WTC11 (cell line): ENCODE results near the gene NKIRAS2. TPM values are rescaled to one million over a fixed set of nuclear protein-coding genes. Genes with fewer than 3 reads are reported as not detected.
"Not testable (repeated sequence)": the region's sequence is repeated elsewhere in the genome, so short reads cannot be mapped to it uniquely, and the experiment has no call there.

ENCODE experiments used
- ATAC-seq: fragments of 200-7000 bp; cut with Tn5 transposase; 2 replicates; pipeline ENCODE4 v1.10.0; 2021; ENCODE audit warnings: mild to moderate bottlenecking, moderate library complexity
- CTCF ChIA-PET: fragments of 300-600 bp; sonication (Branson Sonifier 250); formaldehyde crosslinking; loops from one replicate; lab custom pipeline; 2021; ENCODE audit warnings: antibody characterized with exemption; lab: Charles Lee
- POLR2A ChIA-PET: fragments of 350-600 bp; sonication (Branson Sonifier 250); formaldehyde crosslinking; loops from one replicate; lab custom pipeline; 2021; ENCODE audit warnings: antibody characterized with exemption; lab: Charles Lee
- DNase-seq: peaks from one replicate; pipeline ENCODE4 v3.0.0; 2021; ENCODE audit warnings: low spot score
- H3K27ac Mint-ChIP-seq: 2 replicates; pipeline ENCODE4 v1.8.0; 2021; ENCODE audit warnings: mixed read lengths
- H3K27me3 Mint-ChIP-seq: 2 replicates; pipeline ENCODE4 v1.8.0; 2021; ENCODE audit warnings: low read depth, mild to moderate bottlenecking, moderate library complexity, mixed read lengths
- H3K36me3 Mint-ChIP-seq: 2 replicates; pipeline ENCODE4 v1.8.0; 2021; ENCODE audit warnings: mixed read lengths
- H3K4me1 Mint-ChIP-seq: 2 replicates; pipeline ENCODE4 v1.8.0; 2022; ENCODE audit warnings: mixed read lengths
- H3K4me3 Mint-ChIP-seq: 2 replicates; pipeline ENCODE4 v1.8.0; 2021; ENCODE audit warnings: mild to moderate bottlenecking, moderate library complexity, mixed read lengths
- H3K9me3 Mint-ChIP-seq: 2 replicates; pipeline ENCODE4 v1.8.0; 2021; ENCODE audit warnings: mixed read lengths
- GRHL2 ChIP-seq: fragments of 250-450 bp; sonication (Bioruptor Pico); IDR thresholded peaks from 2 replicates; pipeline ENCODE4 v1.8.0; 2022; ENCODE audit warnings: mild to moderate bottlenecking, moderate library complexity; ENCODE audit not compliant: insufficient replicate concordance, severe bottlenecking
- NFE2L1 ChIP-seq: sonication (generic); formaldehyde crosslinking; IDR thresholded peaks from 2 replicates; pipeline ENCODE4 v1.8.1; 2023; ENCODE audit warnings: missing genetic modification reagents
- NFYB ChIP-seq: sonication (generic); formaldehyde crosslinking; conservative IDR thresholded peaks from 2 replicates; pipeline ENCODE4 v1.8.0; 2022; ENCODE audit warnings: low read depth, missing genetic modification reagents
- ZNF219 ChIP-seq: sonication (generic); formaldehyde crosslinking; IDR thresholded peaks from 2 replicates; pipeline ENCODE4 v1.8.0; 2023; ENCODE audit warnings: missing genetic modification reagents, mild to moderate bottlenecking, borderline replicate concordance
- ZNF232 ChIP-seq: sonication (generic); formaldehyde crosslinking; IDR thresholded peaks from 2 replicates; pipeline ENCODE4 v1.8.0; 2022; ENCODE audit warnings: mild to moderate bottlenecking, missing genetic modification reagents
- total RNA-seq: library from RNA; stranded (reverse); gene quantifications from 3 replicates; pipeline ENCODE4 v1.2.3, GENCODE V29; 2021
- TF ChIP-seq, protein P1 (sequence below): sonication (generic); formaldehyde crosslinking; IDR thresholded peaks from 2 replicates; pipeline ENCODE4 v1.8.0; 2022; ENCODE audit warnings: mild to moderate bottlenecking, missing genetic modification reagents
- TF ChIP-seq, protein P2 (sequence below): sonication (generic); formaldehyde crosslinking; IDR thresholded peaks from 2 replicates; pipeline ENCODE4 v1.8.1; 2023; ENCODE audit warnings: mild to moderate bottlenecking, missing genetic modification reagents
- TF ChIP-seq, protein P3 (sequence below): sonication (generic); formaldehyde crosslinking; IDR thresholded peaks from 2 replicates; pipeline ENCODE4 v1.8.1; 2022; ENCODE audit warnings: low read depth, mild to moderate bottlenecking, moderate library complexity, missing genetic modification reagents, borderline replicate concordance

The NKIRAS2 gene
- total RNA-seq, 1 experiment from 2014 or later = 36.1 TPM

DNA sequence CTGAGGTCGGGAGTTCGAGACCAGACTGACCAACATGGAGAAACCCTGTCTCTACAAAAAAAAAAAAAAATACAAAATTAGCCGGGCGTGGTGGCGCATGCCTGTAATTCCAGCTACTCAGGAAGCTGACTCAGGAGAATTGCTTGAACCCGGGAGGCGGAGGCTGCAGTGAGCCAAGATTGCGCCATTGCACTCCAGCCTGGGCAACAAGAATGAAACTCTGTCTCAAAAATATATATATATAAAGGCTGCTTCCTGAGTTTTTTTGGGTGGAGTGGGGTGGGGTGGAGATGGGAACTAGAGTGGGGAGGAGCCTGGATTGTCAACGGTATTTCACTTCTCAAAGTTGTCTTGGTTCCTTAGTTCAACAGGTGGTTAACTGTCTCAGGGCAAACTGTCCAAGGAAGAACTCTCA is 9.6 kb upstream of the NKIRAS2 start:
- POLR2A ChIA-PET, H3K9me3 Mint-ChIP-seq, ATAC-seq, H3K4me3 Mint-ChIP-seq, DNase-seq, H3K27me3 Mint-ChIP-seq: not testable (repeated sequence)
- CTCF ChIA-PET = interaction anchor here (1.2 kb wide), 1 partner anchor 15 kb away, joined by 3 read pairs; no protein-coding TSS in a partner anchor
- Mint-ChIP-seq H3K4me1 (peaks cover 40% of the 10 kb centered on the region), H3K27ac (peak overlapping the region; percentile 71), H3K36me3 (peaks cover 22% of the 10 kb centered on the region)

DNA sequence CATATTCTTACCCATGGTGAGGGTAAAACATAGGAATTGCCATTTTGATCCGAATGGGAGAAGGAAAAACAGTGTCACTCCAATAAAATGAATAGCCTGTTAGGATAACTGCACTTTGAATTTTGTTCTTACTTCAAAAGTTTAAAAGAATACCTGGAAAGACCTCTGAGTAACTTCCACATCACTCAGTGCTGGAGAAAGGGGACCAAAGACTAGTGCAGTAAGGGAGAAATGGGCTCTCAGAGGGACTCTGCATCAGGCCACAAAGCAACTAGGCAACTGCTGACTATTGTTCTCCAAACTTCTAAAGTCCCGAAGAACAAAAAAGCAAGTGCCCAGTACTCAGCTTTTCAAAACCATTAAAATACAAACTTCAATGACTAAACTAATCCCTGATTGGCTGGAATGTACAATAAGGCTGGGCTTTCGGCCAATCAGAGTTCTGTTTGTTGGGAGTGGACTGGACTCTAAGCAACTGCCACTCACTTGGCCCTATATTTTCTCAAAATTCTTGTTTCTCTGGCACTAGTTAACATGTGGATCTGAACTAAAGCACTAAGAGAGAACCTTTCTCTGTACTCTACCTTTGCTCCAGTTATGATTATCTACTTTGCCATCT is 8.9 kb upstream of the NKIRAS2 start:
- Mint-ChIP-seq H3K27me3 (no peaks in the 10 kb centered on the region), H3K27ac (peak overlapping the region; percentile 95), H3K4me3 (no peak overlapping the region), H3K9me3 (no peaks in the 10 kb centered on the region), H3K4me1 (peaks cover 47% of the 10 kb centered on the region), H3K36me3 (peaks cover 22% of the 10 kb centered on the region)
- DNase-seq (no peak), ATAC-seq (peak; percentile 7; the same call in 1 of the 2 replicates)
- ChIA-PET POLR2A (no interaction called here), CTCF (interaction anchor here (1.2 to 2.5 kb wide), 4 partner anchors 14 to 224 kb away, joined by 3 to 10 read pairs (median 5); partner anchors contain the start of gene JUP)
- TF ChIP-seq NFYB (CRISPR knock-in tag) (0 out of 2 replicates have a peak, but pooled peaks have one; percentile 18), ZNF232 (no peak)

DNA sequence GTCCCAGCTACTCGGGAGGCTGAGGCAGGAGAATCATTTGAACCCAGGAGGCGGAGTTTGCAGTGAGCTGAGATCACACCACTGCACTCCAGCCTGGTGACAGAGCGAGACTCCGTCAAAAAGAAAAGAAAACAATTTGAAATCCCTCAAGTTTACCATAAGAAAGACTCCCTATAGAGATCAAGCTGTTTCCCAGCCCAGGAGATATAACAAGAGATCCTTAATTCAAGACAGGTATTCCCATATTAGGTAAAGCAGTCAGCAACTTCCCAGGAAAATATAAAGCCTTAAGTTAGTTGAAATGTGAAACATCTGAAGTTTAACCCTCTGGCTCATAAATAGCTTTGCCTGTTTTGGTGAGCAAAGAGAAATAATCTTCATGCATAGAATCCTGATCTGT is 7.5 kb upstream of the NKIRAS2 start:
- Mint-ChIP-seq H3K27ac (peak overlapping the region; percentile 95), H3K4me3 (peak overlapping the region; percentile 37), H3K4me1 (peaks cover 51% of the 10 kb centered on the region), H3K36me3 (peaks cover 18% of the 10 kb centered on the region)
- not testable (repeated sequence) for H3K27me3 Mint-ChIP-seq, H3K9me3 Mint-ChIP-seq, DNase-seq
- ChIA-PET CTCF (interaction anchor here (0.8 to 2.5 kb wide), 6 partner anchors 13 to 226 kb away, joined by 3 to 10 read pairs (median 5); partner anchors contain the start of gene JUP), POLR2A (interaction anchor here (1.1 kb wide), 1 partner anchor 46 kb away, joined by 3 read pairs; no protein-coding TSS in a partner anchor)
- peak; percentile 53 for ATAC-seq

DNA sequence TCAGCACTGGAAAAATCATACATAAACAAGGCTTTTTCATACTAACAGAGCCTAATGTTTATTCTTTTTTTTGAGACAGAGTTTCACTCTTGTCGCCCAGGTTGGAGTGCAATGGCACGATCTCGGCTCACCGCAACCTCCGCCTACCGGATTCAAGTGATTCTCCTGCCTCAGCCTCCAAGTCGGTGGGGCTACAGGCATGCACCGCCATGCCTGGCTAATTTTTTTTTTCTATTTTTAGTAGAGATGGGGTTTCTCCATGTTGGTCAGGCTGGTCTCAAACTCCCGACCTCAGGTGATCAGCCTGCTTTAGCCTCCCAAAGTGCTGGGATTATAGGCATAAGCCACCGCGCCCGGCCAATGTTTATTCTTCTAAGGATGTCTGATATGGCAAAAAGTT is 6.2 kb upstream of the NKIRAS2 start:
- H3K4me3 Mint-ChIP-seq, H3K27me3 Mint-ChIP-seq, POLR2A ChIA-PET, ATAC-seq, H3K9me3 Mint-ChIP-seq, DNase-seq: not testable (repeated sequence)
- Mint-ChIP-seq H3K36me3 (peaks cover 18% of the 10 kb centered on the region), H3K4me1 (peaks cover 59% of the 10 kb centered on the region), H3K27ac (peak overlapping the region; percentile 95)
- CTCF ChIA-PET = interaction anchor here (1.0 to 2.5 kb wide), 2 partner anchors 15 to 88 kb away, joined by 3 to 10 read pairs; no protein-coding TSS in a partner anchor

DNA sequence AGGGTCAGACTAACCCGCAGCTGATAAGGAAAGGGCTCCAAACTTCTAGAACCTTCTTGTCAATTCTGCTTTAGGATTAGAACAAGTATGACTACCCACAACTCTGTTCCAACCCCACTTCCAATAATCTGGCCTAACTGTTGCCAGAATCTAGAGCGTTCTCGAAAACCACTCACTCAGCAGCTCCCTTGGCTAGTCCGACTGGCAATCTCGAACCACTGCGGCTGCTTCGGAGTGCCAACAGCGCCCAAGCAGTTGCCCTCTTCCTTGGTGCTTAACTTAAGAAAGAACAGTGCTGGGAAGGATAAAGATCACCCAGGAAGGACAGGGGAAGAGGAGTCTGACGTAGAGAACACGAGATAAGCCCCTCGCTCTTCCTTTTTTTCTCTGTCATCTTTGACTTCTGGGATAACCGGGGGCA is 3.5 kb upstream of the NKIRAS2 start:
- ChIA-PET CTCF (interaction anchor here (0.6 to 6.8 kb wide), 6 partner anchors 10 to 230 kb away, joined by 3 to 108 read pairs (median 6); partner anchors contain the start of gene JUP), POLR2A (interaction anchor here (0.9 to 3.1 kb wide), 5 partner anchors 8 to 205 kb away, joined by 3 to 13 read pairs (median 6); partner anchors contain the start of genes ODAD4 and P3H4)
- Mint-ChIP-seq H3K27ac (peak overlapping the region; percentile 100), H3K4me1 (peaks cover 60% of the 10 kb centered on the region), H3K9me3 (0 out of 2 replicates have a peak, but pooled peaks cover 4% of the 10 kb centered on the region), H3K4me3 (peak overlapping the region; percentile 95), H3K36me3 (peaks cover 6% of the 10 kb centered on the region), H3K27me3 (no peaks in the 10 kb centered on the region)
- ATAC-seq (no peak), DNase-seq (no peak)
- TF ChIP-seq NFE2L1 (CRISPR knock-in tag) = no peak
- TF ChIP-seq, protein P1, sequence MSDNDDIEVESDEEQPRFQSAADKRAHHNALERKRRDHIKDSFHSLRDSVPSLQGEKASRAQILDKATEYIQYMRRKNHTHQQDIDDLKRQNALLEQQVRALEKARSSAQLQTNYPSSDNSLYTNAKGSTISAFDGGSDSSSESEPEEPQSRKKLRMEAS (CRISPR knock-in tag) = no peak
- no peak for TF ChIP-seq GRHL2 (CRISPR knock-in tag)
- TF ChIP-seq, protein P2, sequence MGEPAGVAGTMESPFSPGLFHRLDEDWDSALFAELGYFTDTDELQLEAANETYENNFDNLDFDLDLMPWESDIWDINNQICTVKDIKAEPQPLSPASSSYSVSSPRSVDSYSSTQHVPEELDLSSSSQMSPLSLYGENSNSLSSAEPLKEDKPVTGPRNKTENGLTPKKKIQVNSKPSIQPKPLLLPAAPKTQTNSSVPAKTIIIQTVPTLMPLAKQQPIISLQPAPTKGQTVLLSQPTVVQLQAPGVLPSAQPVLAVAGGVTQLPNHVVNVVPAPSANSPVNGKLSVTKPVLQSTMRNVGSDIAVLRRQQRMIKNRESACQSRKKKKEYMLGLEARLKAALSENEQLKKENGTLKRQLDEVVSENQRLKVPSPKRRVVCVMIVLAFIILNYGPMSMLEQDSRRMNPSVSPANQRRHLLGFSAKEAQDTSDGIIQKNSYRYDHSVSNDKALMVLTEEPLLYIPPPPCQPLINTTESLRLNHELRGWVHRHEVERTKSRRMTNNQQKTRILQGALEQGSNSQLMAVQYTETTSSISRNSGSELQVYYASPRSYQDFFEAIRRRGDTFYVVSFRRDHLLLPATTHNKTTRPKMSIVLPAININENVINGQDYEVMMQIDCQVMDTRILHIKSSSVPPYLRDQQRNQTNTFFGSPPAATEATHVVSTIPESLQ = no peak
- no peak for TF ChIP-seq ZNF219 (CRISPR knock-in tag)
- TF ChIP-seq, protein P3, sequence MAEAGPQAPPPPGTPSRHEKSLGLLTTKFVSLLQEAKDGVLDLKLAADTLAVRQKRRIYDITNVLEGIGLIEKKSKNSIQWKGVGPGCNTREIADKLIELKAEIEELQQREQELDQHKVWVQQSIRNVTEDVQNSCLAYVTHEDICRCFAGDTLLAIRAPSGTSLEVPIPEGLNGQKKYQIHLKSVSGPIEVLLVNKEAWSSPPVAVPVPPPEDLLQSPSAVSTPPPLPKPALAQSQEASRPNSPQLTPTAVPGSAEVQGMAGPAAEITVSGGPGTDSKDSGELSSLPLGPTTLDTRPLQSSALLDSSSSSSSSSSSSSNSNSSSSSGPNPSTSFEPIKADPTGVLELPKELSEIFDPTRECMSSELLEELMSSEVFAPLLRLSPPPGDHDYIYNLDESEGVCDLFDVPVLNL (CRISPR knock-in tag) = no peak
